HUES6 (cell line): ENCODE measurements around the gene CD81.

Experiments used
- H3K27ac ChIP-seq: 2 replicates; pipeline ENCODE4 v1.7.0; 2013; ENCODE audit warnings: low read depth, mild to moderate bottlenecking, low read length, inconsistent platforms
- H3K27me3 ChIP-seq: 2 replicates; pipeline ENCODE4 v1.6.1; 2013; ENCODE audit warnings: low read length; ENCODE audit not compliant: control insufficient read depth, insufficient read depth
- H3K36me3 ChIP-seq: 2 replicates; pipeline ENCODE4 v1.6.1; 2013; ENCODE audit warnings: low read length; ENCODE audit not compliant: control insufficient read depth, insufficient read depth
- H3K4me1 ChIP-seq: 2 replicates; pipeline ENCODE4 v1.6.1; 2013; ENCODE audit warnings: low read length; ENCODE audit not compliant: control insufficient read depth, insufficient read depth
- H3K4me3 ChIP-seq: 2 replicates; pipeline ENCODE4 v1.5.1; 2013; ENCODE audit warnings: low read depth, low read length
- H3K9ac ChIP-seq: one replicate; pipeline ENCODE4 v1.6.1; 2013; ENCODE audit warnings: mild to moderate bottlenecking, low read length
- H3K9me3 ChIP-seq: 2 replicates; pipeline ENCODE4 v1.6.1; 2013; ENCODE audit warnings: low read depth, low read length; ENCODE audit not compliant: control insufficient read depth, insufficient read depth

Gene CD81

DNA sequence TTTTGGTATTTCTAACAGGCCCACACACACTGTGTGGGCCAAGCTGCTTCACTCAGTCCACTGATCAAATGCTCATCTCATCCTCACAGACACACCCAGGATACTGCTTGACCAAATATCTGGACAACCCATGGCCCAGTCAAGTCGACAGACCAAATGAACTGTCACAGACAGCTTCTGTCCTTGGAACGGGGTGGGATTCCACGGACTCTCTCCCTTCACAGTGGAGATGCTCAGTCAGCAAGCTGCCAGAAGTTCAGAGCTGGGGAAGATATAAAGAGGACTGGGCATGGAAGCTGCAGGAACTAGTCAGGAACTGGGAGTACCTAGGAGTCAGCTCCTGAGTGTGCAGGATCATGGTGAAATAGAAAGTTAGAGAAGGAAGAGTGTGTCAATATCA lies 34.6 kb upstream of the CD81 start:
- H3K36me3 ChIP-seq = no peaks in the 10 kb centered on the region; the same call in 1 of the 2 replicates
- H3K27ac ChIP-seq = no peak overlapping the region
- no peak overlapping the region for H3K4me3 ChIP-seq
- peaks cover 30% of the 10 kb centered on the region for H3K4me1 ChIP-seq
- H3K9ac ChIP-seq = no peak overlapping the region
- H3K27me3 ChIP-seq = no peaks in the 10 kb centered on the region; the same call in 1 of the 2 replicates
- peaks cover 46% of the 10 kb centered on the region for H3K9me3 ChIP-seq

- no peak overlapping the region for H3K4me3 ChIP-seq
- no peak overlapping the region for H3K9ac ChIP-seq
- H3K27me3 ChIP-seq = no peaks in the 10 kb centered on the region; the same call in 1 of the 2 replicates
- H3K9me3 ChIP-seq = peaks cover 50% of the 10 kb centered on the region
- H3K4me1 ChIP-seq = peaks cover 27% of the 10 kb centered on the region
- H3K27ac ChIP-seq = no peak overlapping the region
- no peaks in the 10 kb centered on the region; the same call in 1 of the 2 replicates for H3K36me3 ChIP-seq
These were observed 34.1 kb upstream of the CD81 start for GRCh38 chr11:2342981-2343380.

- peaks cover 53% of the 10 kb centered on the region for H3K9me3 ChIP-seq
- H3K4me1 ChIP-seq = peaks cover 21% of the 10 kb centered on the region
- no peak overlapping the region for H3K27ac ChIP-seq
- no peak overlapping the region for H3K9ac ChIP-seq
- H3K36me3 ChIP-seq = no peaks in the 10 kb centered on the region; the same call in 1 of the 2 replicates
- H3K27me3 ChIP-seq = no peaks in the 10 kb centered on the region; the same call in 1 of the 2 replicates
- no peak overlapping the region for H3K4me3 ChIP-seq
These were observed 33.6 kb upstream of the CD81 start for GRCh38 chr11:2343502-2343901.

- Histone ChIP-seq H3K4me3 (no peak overlapping the region), H3K4me1 (peaks cover 9% of the 10 kb centered on the region), H3K27me3 (no peaks in the 10 kb centered on the region), H3K9me3 (peaks cover 68% of the 10 kb centered on the region), H3K9ac (no peak overlapping the region), H3K27ac (no peak overlapping the region), H3K36me3 (no peaks in the 10 kb centered on the region; the same call in 1 of the 2 replicates)
These were observed 32.1 kb upstream of the CD81 start for GRCh38 chr11:2345050-2345449.

GRCh38 chr11:2346014-2346413 lies 31.1 kb upstream of the CD81 start:
- Histone ChIP-seq H3K4me3 (no peak overlapping the region), H3K9ac (no peak overlapping the region), H3K27me3 (no peaks in the 10 kb centered on the region), H3K9me3 (peaks cover 78% of the 10 kb centered on the region), H3K27ac (no peak overlapping the region), H3K36me3 (no peaks in the 10 kb centered on the region; the same call in 1 of the 2 replicates), H3K4me1 (no peaks in the 10 kb centered on the region)

- H3K27ac ChIP-seq = no peak overlapping the region
- peaks cover 83% of the 10 kb centered on the region for H3K9me3 ChIP-seq
- H3K4me3 ChIP-seq = no peak overlapping the region
- H3K27me3 ChIP-seq = no peaks in the 10 kb centered on the region
- H3K9ac ChIP-seq = no peak overlapping the region
- H3K36me3 ChIP-seq = no peaks in the 10 kb centered on the region; the same call in 1 of the 2 replicates
- no peaks in the 10 kb centered on the region for H3K4me1 ChIP-seq
These were observed 30.4 kb upstream of the CD81 start for GRCh38 chr11:2346586-2347307.

DNA sequence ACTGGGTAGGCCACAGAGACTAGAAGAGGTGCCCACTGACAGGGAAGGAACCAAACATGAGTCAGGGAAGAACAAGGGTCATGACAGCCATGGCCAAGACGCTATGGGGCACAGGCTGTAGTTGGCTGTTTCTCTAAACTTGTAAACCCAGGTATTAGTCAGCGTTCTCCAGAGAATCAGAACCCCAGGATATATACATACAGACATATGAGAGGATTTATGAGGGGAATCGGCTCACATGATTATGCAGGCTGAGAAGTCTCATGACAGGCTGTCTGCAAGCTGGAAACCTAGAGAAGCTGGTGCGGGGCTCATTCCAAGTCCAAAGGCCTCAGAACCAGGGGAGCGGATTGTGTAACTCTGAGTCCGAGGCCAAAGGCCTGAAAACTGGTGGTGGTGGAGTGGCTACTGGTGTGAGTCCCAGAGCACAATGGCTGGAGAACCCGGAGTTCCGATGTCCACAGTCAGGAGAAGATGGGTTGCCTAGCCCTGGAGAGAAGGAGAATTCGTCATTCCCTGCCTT lies 29.7 kb upstream of the CD81 start:
- Histone ChIP-seq H3K9ac (no peak overlapping the region), H3K4me1 (no peaks in the 10 kb centered on the region), H3K9me3 (peaks cover 85% of the 10 kb centered on the region), H3K4me3 (no peak overlapping the region), H3K27ac (no peak overlapping the region), H3K36me3 (no peaks in the 10 kb centered on the region; the same call in 1 of the 2 replicates), H3K27me3 (no peaks in the 10 kb centered on the region)

DNA sequence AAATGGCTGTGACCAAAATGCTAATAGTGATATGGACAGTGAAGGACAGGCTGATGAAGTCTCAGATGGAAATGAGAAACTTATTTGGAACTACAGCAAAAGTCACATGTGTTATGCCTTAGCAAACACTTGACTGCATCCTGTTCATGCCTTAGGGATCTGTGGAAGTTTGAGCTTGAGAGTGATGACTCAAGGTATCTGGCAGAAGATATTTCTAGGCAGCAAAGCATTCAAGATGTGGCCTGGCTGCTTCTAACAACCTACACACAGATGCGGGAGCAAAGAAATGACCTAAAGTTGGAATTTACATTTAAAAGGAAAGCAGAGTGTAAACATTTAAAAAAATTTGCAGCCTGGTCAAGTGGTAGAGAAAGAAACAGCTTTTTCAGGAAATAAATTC lies 28.1 kb upstream of the CD81 start:
- Histone ChIP-seq H3K27ac (no peak overlapping the region), H3K36me3 (no peaks in the 10 kb centered on the region), H3K9me3 (peaks cover 76% of the 10 kb centered on the region)

GRCh38 chr11:2351701-2352100 lies 25.4 kb upstream of the CD81 start:
- Histone ChIP-seq H3K27me3 (no peaks in the 10 kb centered on the region), H3K36me3 (no peaks in the 10 kb centered on the region), H3K4me1 (no peaks in the 10 kb centered on the region), H3K27ac (no peak overlapping the region), H3K9ac (no peak overlapping the region), H3K4me3 (no peak overlapping the region), H3K9me3 (peaks cover 63% of the 10 kb centered on the region)

More for the DNA sequence above, 28.1 kb upstream of the CD81 start:
- H3K27me3 ChIP-seq = no peaks in the 10 kb centered on the region
- no peak overlapping the region for H3K4me3 ChIP-seq
- no peak overlapping the region for H3K9ac ChIP-seq
- no peaks in the 10 kb centered on the region for H3K4me1 ChIP-seq

DNA sequence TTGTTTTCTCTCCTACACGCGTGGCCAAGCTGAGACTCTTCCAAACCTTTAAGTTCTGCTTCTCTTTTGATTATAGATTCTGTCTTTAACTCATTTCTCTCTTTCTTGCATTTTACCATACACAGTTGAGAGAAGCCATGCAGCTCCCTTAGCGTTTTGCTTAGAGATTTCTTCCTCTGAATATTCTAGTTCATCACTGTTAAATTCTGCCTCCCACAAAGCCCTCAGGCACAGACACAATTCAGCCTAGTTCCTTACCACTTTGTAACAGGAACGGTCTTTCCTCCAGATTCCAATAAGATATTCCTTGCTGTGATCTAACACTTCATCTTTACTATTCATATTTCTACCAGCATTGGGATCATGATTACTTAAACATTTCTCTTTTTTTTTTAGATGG lies 24.7 kb upstream of the CD81 start:
- Histone ChIP-seq H3K4me3 (no peak overlapping the region), H3K36me3 (no peaks in the 10 kb centered on the region), H3K4me1 (no peaks in the 10 kb centered on the region), H3K9ac (no peak overlapping the region), H3K27me3 (no peaks in the 10 kb centered on the region), H3K27ac (no peak overlapping the region), H3K9me3 (peaks cover 61% of the 10 kb centered on the region)

DNA sequence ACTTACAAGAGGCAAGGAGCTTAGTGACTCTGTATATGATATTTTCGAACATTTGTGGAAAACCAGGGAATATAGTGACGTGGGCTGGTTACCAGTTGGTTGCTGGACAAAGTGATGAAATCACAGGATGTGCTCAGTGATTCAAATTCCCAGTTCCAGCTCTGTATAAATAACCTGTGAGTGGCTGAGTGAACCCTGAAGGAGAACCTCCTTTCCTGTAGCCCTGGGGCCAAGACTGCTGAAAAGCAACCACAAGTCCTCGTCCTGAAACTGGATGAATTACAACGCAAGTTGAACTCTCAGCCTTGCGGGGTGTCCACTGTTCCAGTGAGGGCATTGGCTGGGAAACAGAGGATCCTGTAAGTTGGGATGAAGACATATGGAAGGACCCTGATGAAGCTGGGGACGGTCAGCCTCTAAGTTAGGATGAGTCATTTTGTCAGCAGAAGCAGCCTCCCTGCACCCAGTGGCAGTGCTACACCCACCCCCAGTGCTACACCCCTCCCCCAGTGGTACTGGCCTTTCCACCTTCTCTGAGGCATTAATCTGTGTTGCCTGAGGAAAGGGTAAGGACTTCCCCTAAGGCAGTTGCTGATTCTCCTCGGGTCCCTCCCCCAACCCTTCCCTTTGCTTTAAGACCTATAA lies 22.0 kb upstream of the CD81 start:
- Histone ChIP-seq H3K9ac (no peak overlapping the region), H3K27me3 (no peaks in the 10 kb centered on the region), H3K27ac (no peak overlapping the region), H3K9me3 (peaks cover 39% of the 10 kb centered on the region), H3K4me1 (no peaks in the 10 kb centered on the region), H3K36me3 (no peaks in the 10 kb centered on the region), H3K4me3 (no peak overlapping the region)
